ENCODE measurements around the gene C11orf91. TPM values are rescaled to one million over a fixed set of nuclear protein-coding genes. Genes with fewer than 3 reads are reported as not detected.

C11orf91 gene
- total and polyA plus RNA-seq, 2 of the 8 experiments (the other 6 are each of a cell fraction or from before 2014, with no cell fraction given): not detected

GRCh38 chr11:33691066-33691864 lies 9.4 kb downstream of the C11orf91 start (continued):
- TF ChIP-seq TAF1 (IDR thresholded peaks at IDR 0.05; ENCODE audit: low read depth, low read length): no peak
- TF ChIP-seq CHD7 (IDR thresholded peaks at IDR 0.05; ENCODE audit: insufficient replicate concordance, low read length): no peak

Measured in H1 (cell line).